ENCODE measurements around the gene TARS1.

GRCh38 chr5:33440482-33441240 is at the start of gene TARS1:
- no peak for TF ChIP-seq CTCF (IDR thresholded peaks at IDR 0.05)
- no peak for TF ChIP-seq POLR2A (IDR thresholded peaks at IDR 0.05)
